Panc1 (cell line): ENCODE results near the gene AMN. TPM values are rescaled to one million over a fixed set of nuclear protein-coding genes. Genes with fewer than 3 reads are reported as not detected.

Experiments used
- ATAC-seq: fragments of 200-7000 bp; cut with Tn5 transposase; 2 replicates; pipeline ENCODE4 v1.9.1; 2020; ENCODE audit warnings: mild to moderate bottlenecking, moderate library complexity
- BruUV-seq: library from RNA; stranded (reverse); fragments of 400-500 nt; replicated peaks from 2 replicates; lab custom pipeline; 2021; lab: Mats Ljungman, UMichigan
- CTCF ChIA-PET: fragments of 300-600 bp; sonication (Branson Sonifier 250); formaldehyde crosslinking; loops from one replicate; lab custom pipeline; 2022; ENCODE audit warnings: antibody characterized with exemption; lab: Charles Lee
- POLR2A ChIA-PET: fragments of 300-600 bp; sonication (Branson Sonifier 250); formaldehyde crosslinking; loops from one replicate; lab custom pipeline; 2022; ENCODE audit warnings: antibody characterized with exemption; lab: Charles Lee
- DNase-seq: peaks from one replicate; pipeline ENCODE4 v3.0.0-alpha.2; 2010; ENCODE audit warnings: low read depth, low spot score
- H3K27ac ChIP-seq: 2 replicates; pipeline ENCODE4 v1.5.1; 2011; ENCODE audit warnings: mild to moderate bottlenecking, low read length, inconsistent platforms
- H3K27me3 ChIP-seq: fragments of 200-500 bp; sonication (Bioruptor generic); 2 replicates; pipeline ENCODE4 v1.6.0; 2014; ENCODE audit warnings: low read length, inconsistent platforms; ENCODE audit not compliant: control insufficient read depth, insufficient read depth
- H3K36me3 ChIP-seq: fragments of 200-500 bp; sonication (Bioruptor generic); 2 replicates; pipeline ENCODE4 v1.5.1; 2014; ENCODE audit warnings: inconsistent platforms, mild to moderate bottlenecking, low read length, moderate library complexity; ENCODE audit not compliant: control insufficient read depth, insufficient read depth
- H3K4me1 ChIP-seq: 2 replicates; pipeline ENCODE4 v1.5.1; 2011; ENCODE audit warnings: inconsistent platforms, mild to moderate bottlenecking, low read length, moderate library complexity; ENCODE audit not compliant: control insufficient read depth, insufficient read depth
- H3K4me3 ChIP-seq, 2 experiments: 2 replicates each; pipeline ENCODE4 v1.5.1; 2011 to 2012; ENCODE audit warnings: low read depth in 2 of 2, low read length in 2 of 2, mild to moderate bottlenecking in 2 of 2, inconsistent platforms in 1 of 2, moderate library complexity in 1 of 2
- H3K9me3 ChIP-seq: fragments of 200-500 bp; sonication (Bioruptor generic); 2 replicates; pipeline ENCODE4 v1.5.1; 2014; ENCODE audit warnings: low read depth, mild to moderate bottlenecking, inconsistent platforms, low read length, moderate library complexity; ENCODE audit not compliant: control insufficient read depth, insufficient read depth
- POLR2AphosphoS5 ChIP-seq: IDR thresholded peaks from 2 replicates; pipeline ENCODE4 v1.6.1; 2012; ENCODE audit warnings: mild to moderate bottlenecking, low read depth, low read length, moderate library complexity
- SIN3A ChIP-seq: IDR thresholded peaks from 2 replicates; pipeline ENCODE4 v1.6.1; 2012; ENCODE audit warnings: low read depth, mild to moderate bottlenecking, low read length, moderate library complexity, borderline replicate concordance; ENCODE audit not compliant: insufficient read depth
- TCF7L2 ChIP-seq: IDR thresholded peaks from 2 replicates; pipeline ENCODE4 v1.6.1; 2011; ENCODE audit warnings: mild to moderate bottlenecking, low read depth, low read length, inconsistent platforms
- in situ Hi-C: cut with HindIII; loops from 2 replicates; pipeline ENCODE4 v1.10.0; 2016; ENCODE audit warnings: low sequenced_read_pairs, low pct_unique_long_range_greater_than_20kb
- intact Hi-C: fragments of 100-400 bp; cut with micrococcal nuclease; formaldehyde crosslinking; loops from one replicate; pipeline ENCODE4 v1.10.0; 2022; ENCODE audit not compliant: unreplicated experiment
- total RNA-seq: library from RNA; stranded (reverse); gene quantifications from one replicate; pipeline ENCODE4 v1.2.1, GENCODE V29; 2021; ENCODE audit not compliant: unreplicated experiment
- TF ChIP-seq, protein P1 (sequence below), 2 experiments: IDR thresholded peaks; 2 replicates each; pipeline ENCODE4 v1.6.1; 2011 to 2012; ENCODE audit warnings: low read depth in 2 of 2, control low read depth in 1 of 2, low read length in 1 of 2, mild to moderate bottlenecking in 1 of 2, moderate library complexity in 1 of 2; ENCODE audit not compliant: insufficient read depth in 1 of 2
- TF ChIP-seq, protein P2 (sequence below): fragments of 450-650 bp; IDR thresholded peaks from 2 replicates; pipeline ENCODE4 v1.5.1; 2017; ENCODE audit warnings: mild to moderate bottlenecking

AMN gene
- total RNA-seq, 1 experiment from 2014 or later = 0.44 TPM

DNA sequence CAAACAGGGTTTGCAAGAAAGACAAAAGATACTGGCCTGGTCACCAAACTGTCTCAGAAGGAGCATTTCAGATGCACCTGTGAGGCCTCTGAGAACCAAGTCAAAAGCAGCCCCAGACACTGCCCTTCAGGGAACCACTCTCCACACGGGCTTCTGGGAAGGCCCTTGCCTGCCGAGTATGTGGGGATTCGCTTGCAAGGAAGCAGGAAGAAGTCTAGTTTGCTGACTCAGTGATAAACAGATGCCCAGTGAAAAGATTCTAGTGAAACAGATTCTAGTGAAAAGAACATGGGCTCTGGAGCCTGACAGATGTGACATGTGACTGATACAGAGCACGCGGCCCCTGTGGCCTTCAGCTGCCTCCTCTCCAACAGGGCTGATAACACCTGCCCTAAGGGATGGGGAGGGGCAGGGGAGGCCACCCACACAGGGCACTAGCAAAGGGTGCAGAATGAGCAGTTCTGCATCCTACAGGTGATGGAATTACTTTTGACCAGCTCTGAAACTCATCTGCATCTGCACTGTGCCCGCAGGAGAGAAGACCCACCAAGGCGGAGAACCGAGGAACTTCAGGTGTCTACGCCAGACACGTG, 19.1 kb downstream of the AMN start:
- no peak overlapping the region for H3K27ac ChIP-seq
- 0 out of 2 replicates have a peak, but pooled peaks cover 2% of the 10 kb centered on the region for H3K36me3 ChIP-seq
- intact Hi-C loops = no loop called here
- no peaks in the 10 kb centered on the region for H3K4me1 ChIP-seq
- ATAC-seq = no peak
- no peaks in the 10 kb centered on the region for H3K27me3 ChIP-seq
- no peak overlapping the region for H3K4me3 ChIP-seq
- POLR2A ChIA-PET = no interaction called here
- no peak for TF ChIP-seq POLR2AphosphoS5
- TF ChIP-seq TCF7L2 = no peak
- TF ChIP-seq, protein P1, sequence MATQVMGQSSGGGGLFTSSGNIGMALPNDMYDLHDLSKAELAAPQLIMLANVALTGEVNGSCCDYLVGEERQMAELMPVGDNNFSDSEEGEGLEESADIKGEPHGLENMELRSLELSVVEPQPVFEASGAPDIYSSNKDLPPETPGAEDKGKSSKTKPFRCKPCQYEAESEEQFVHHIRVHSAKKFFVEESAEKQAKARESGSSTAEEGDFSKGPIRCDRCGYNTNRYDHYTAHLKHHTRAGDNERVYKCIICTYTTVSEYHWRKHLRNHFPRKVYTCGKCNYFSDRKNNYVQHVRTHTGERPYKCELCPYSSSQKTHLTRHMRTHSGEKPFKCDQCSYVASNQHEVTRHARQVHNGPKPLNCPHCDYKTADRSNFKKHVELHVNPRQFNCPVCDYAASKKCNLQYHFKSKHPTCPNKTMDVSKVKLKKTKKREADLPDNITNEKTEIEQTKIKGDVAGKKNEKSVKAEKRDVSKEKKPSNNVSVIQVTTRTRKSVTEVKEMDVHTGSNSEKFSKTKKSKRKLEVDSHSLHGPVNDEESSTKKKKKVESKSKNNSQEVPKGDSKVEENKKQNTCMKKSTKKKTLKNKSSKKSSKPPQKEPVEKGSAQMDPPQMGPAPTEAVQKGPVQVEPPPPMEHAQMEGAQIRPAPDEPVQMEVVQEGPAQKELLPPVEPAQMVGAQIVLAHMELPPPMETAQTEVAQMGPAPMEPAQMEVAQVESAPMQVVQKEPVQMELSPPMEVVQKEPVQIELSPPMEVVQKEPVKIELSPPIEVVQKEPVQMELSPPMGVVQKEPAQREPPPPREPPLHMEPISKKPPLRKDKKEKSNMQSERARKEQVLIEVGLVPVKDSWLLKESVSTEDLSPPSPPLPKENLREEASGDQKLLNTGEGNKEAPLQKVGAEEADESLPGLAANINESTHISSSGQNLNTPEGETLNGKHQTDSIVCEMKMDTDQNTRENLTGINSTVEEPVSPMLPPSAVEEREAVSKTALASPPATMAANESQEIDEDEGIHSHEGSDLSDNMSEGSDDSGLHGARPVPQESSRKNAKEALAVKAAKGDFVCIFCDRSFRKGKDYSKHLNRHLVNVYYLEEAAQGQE (IDR thresholded peaks at IDR 0.05; ENCODE audit: insufficient read depth in 1 of 2, low read depth in 2 of 2, low read length in 1 of 2) = no peak
- TF ChIP-seq, protein P2, sequence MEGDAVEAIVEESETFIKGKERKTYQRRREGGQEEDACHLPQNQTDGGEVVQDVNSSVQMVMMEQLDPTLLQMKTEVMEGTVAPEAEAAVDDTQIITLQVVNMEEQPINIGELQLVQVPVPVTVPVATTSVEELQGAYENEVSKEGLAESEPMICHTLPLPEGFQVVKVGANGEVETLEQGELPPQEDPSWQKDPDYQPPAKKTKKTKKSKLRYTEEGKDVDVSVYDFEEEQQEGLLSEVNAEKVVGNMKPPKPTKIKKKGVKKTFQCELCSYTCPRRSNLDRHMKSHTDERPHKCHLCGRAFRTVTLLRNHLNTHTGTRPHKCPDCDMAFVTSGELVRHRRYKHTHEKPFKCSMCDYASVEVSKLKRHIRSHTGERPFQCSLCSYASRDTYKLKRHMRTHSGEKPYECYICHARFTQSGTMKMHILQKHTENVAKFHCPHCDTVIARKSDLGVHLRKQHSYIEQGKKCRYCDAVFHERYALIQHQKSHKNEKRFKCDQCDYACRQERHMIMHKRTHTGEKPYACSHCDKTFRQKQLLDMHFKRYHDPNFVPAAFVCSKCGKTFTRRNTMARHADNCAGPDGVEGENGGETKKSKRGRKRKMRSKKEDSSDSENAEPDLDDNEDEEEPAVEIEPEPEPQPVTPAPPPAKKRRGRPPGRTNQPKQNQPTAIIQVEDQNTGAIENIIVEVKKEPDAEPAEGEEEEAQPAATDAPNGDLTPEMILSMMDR = no peak
- no peak for TF ChIP-seq SIN3A
- no peaks in the 10 kb centered on the region for H3K9me3 ChIP-seq
- no peak for DNase-seq
- in situ Hi-C loops = no loop called here
- CTCF ChIA-PET = no interaction called here
- no TSS peak for BruUV-seq

DNA sequence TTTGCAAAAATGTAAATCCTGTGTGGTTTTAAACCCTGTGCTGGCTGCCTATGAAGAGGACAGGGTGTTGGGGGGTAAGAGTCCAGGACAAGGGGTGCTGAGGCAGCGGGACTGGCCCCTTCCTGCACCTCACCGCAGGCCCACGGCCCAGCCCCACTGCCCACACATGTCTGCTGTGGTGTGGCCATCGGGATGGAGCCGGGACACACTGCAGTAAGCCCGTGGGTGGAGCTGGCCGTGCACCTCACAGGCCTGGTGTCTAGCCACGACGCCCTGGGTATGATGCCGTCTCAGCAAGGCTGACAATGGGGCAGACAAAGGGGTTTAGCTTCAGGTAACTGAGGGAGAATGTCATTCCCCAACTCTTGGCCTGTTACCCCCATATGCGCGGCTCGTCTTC, 19.6 kb downstream of the AMN start:
- intact Hi-C loops = no loop called here
- Histone ChIP-seq H3K4me3 (no peak overlapping the region), H3K27me3 (no peaks in the 10 kb centered on the region), H3K27ac (no peak overlapping the region), H3K36me3 (0 out of 2 replicates have a peak, but pooled peaks cover 2% of the 10 kb centered on the region), H3K4me1 (no peaks in the 10 kb centered on the region), H3K9me3 (no peaks in the 10 kb centered on the region)
- ChIA-PET CTCF (no interaction called here), POLR2A (no interaction called here)
- in situ Hi-C loops = no loop called here
- TF ChIP-seq TCF7L2 (no peak), SIN3A (no peak), POLR2AphosphoS5 (no peak)
- TF ChIP-seq, protein P2 = no peak
- TF ChIP-seq, protein P1 (IDR thresholded peaks at IDR 0.05; ENCODE audit: insufficient read depth in 1 of 2, low read depth in 2 of 2, low read length in 1 of 2) = no peak
- BruUV-seq = no TSS peak
- ATAC-seq (no peak), DNase-seq (no peak)
